ENCODE data around the gene QSOX1.

Gene QSOX1

DNA sequence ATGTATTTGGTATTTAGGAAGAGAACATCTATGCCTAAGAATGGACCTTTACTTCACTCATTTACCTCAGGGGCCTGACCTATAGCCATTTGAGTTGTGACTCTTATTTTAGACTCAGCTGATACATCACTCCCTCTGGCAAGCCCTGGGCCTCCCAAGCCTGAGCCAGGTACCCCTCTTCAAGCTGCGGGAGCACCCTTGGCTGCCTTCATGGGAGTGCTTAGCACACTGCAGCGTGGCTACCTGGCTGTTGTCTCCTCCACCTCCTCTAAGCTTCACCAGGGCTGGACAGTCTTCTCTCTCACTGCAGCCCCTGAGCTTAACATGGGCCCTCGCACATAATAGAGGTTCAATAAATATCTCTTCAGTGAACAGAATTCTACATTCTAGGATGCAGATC, 51.9 kb downstream of the QSOX1 start:
- TF ChIP-seq, protein P1, sequence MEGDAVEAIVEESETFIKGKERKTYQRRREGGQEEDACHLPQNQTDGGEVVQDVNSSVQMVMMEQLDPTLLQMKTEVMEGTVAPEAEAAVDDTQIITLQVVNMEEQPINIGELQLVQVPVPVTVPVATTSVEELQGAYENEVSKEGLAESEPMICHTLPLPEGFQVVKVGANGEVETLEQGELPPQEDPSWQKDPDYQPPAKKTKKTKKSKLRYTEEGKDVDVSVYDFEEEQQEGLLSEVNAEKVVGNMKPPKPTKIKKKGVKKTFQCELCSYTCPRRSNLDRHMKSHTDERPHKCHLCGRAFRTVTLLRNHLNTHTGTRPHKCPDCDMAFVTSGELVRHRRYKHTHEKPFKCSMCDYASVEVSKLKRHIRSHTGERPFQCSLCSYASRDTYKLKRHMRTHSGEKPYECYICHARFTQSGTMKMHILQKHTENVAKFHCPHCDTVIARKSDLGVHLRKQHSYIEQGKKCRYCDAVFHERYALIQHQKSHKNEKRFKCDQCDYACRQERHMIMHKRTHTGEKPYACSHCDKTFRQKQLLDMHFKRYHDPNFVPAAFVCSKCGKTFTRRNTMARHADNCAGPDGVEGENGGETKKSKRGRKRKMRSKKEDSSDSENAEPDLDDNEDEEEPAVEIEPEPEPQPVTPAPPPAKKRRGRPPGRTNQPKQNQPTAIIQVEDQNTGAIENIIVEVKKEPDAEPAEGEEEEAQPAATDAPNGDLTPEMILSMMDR (IDR thresholded peaks at IDR 0.05; ENCODE audit: low read length, missing control alignments) = no peak
- no peak overlapping the region for H3K4me3 ChIP-seq (replicated peaks; ENCODE audit: low read depth, low read length)
- no peak for DNase-seq (ENCODE audit: low read depth)

DNA sequence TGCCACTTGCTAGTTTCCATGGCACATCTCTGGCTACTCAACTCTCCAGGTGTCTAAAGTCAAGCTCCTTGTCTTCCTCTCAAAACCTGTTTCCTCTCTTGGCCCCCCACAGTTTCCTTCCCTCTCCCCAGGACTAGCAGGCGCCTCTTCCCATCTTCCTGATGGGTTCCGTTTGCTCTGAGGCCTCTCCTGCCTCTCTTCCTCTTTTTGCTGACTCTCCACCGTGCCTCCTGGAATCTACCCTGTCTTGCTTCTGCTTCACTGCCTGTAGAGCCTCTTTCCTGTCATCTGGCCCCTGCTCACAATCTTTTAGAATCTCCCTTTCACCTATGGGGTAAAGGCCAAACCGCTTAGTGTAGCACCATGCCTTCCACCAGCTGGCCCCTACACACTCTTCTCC, 53.6 kb downstream of the QSOX1 start:
- H3K4me3 ChIP-seq (replicated peaks; ENCODE audit: low read depth, low read length) = no peak overlapping the region
- TF ChIP-seq, protein P1 (IDR thresholded peaks at IDR 0.05; ENCODE audit: low read length, missing control alignments) = no peak
- DNase-seq (ENCODE audit: low read depth) = no peak

DNA sequence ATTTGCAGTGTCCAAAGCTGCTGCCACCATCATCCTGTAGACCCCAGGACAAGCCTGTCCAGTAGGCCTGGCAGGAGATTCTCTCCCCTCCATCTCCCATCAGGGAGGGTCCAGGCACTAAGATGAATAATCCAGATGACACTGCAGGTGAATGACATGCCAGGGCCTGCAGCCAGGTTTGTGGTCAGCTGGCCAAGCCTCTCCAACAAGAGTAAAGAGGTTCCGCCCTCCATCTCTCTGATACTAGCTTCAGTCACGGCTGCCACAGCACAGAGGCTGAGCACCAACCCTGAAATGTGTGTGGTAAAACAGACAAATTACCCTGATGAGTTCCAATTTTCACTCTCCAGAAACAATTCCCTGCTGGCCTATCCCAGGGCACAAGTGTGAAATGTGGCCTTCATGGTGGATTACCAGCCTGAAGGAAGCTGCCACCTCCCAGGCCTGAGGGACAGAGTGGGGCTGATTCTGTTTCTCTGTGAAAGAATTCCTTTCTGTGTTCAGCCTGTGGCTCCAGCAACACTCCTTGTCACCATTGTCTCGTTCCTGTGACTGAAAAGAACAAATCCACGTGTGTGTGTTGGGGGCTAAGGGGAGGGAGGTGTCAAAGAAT, 55.4 kb downstream of the QSOX1 start:
- no peak overlapping the region for H3K4me3 ChIP-seq (replicated peaks; ENCODE audit: low read depth, low read length)
- no peak for DNase-seq (ENCODE audit: low read depth)
- TF ChIP-seq, protein P1 (IDR thresholded peaks at IDR 0.05; ENCODE audit: low read length, missing control alignments) = no peak

DNA sequence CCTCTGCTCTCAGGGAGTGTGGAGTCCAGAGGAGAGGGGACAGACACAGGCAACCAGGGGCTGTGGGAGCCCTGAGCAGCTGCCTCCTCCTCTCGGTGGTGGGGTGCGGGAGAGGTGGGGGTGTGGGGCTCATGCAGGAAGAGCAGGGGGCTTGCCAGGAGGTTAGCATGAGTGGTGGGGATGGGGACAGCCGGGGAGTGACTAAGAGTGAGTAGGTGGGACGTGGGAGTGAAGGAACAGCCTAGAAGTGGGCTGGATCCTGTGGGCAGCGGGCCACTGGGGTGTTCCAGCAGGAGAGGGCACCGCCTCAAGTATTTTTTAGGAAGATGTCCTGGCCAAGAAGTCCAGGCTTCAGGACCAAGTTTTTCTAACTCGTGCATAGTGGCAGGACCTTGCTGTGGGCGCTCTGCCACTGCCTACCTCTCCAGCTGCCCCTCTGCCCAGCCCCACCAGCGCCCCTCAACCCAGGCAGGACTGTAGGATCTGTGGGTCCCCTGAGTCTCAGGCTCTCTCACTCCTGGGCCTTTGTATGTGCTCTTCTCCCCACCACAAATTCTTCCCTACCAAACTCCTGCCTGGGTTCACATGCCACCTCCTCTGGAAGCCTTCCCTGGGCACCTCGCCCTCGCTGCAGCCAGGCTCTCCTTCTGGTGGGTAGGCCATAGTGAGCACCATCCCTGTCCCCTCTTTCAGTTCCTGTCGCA, 56.6 kb downstream of the QSOX1 start:
- TF ChIP-seq, protein P1 (IDR thresholded peaks at IDR 0.05; ENCODE audit: low read length, missing control alignments) = no peak
- DNase-seq (ENCODE audit: low read depth) = no peak
- no peak overlapping the region for H3K4me3 ChIP-seq (replicated peaks; ENCODE audit: low read depth, low read length)

DNA sequence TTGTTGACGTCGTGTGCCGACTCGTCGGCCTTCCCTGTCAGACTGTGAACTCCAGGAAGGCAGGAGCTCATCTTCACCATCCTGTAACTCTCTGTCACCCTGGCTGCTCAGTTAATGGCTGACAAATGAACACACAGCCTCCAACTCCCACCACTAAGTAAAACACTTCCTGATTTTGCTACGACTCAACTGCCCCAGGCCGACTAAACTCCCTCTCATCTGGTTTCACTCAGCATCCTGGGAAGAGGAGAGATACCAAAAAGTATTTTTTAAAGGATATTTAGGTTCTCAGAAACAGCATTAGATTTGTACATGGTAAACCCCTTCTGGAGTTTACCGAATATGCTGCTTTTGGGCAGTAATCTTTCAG, 57.2 kb downstream of the QSOX1 start:
- TF ChIP-seq, protein P1 (IDR thresholded peaks at IDR 0.05; ENCODE audit: low read length, missing control alignments) = no peak
- no peak overlapping the region for H3K4me3 ChIP-seq (replicated peaks; ENCODE audit: low read depth, low read length)
- no peak for DNase-seq (ENCODE audit: low read depth)

DNA sequence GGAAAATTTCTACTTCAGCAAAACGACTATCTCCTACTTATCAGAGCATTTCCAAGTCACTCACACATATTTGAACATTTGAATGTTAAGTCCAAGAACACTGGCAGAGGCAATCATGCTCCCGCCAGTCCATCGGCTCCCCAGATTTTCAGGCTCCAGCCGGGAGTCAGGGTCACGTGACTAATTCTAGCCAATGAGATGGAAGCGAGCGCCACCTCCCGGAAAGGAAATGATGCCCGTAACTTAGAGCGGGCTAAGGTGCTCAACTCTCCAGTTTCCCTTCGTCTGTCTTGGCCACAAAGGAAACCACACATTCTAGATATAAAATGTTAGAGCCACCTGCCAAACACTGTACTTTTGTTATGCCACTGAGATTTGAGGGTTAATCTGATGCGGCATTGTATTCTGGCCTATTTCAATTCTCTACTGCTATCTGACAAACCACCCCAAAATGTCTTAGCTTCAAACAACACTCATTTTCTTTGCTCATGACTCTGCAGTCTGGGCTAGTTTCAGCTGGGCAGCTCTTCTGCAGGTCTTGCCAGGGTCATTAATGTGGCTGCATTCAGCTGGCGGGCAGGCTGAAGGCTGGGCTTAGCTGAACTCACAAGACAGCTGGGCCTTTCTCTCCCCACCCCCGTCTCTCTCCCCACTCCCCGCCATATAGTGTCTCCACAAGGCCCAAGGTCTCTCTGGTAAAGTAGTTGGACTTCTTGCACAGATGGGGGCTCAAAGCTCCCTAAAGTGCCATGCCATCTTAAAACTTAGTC, 58.9 kb downstream of the QSOX1 start:
- TF ChIP-seq, protein P1 (IDR thresholded peaks at IDR 0.05; ENCODE audit: low read length, missing control alignments) = no peak
- DNase-seq (ENCODE audit: low read depth) = no peak
- H3K4me3 ChIP-seq (replicated peaks; ENCODE audit: low read depth, low read length) = no peak overlapping the region

Data from fibroblast of pulmonary artery (primary cell).